RWPE2 (cell line): ENCODE measurements around the gene TMEM116.

Experiments used
- ATAC-seq: fragments of 200-7000 bp; cut with Tn5 transposase; 3 replicates; pipeline ENCODE4 v1.9.1; 2021; ENCODE audit warnings: low read depth
- DNase-seq: peaks from one replicate; pipeline ENCODE4 v3.0.0-alpha.2; 2020; ENCODE audit warnings: low spot score
- H3K27ac ChIP-seq: fragments of 450-650 bp; 2 replicates; pipeline ENCODE4 v1.5.1; 2017; ENCODE audit warnings: mild to moderate bottlenecking; ENCODE audit not compliant: poor library complexity, severe bottlenecking
- H3K27me3 ChIP-seq: fragments of 250-450 bp; sonication (Bioruptor Pico); 2 replicates; pipeline ENCODE4 v1.5.1; 2021; ENCODE audit warnings: mild to moderate bottlenecking, moderate library complexity; ENCODE audit not compliant: insufficient read depth, poor library complexity, severe bottlenecking
- H3K36me3 ChIP-seq: fragments of 250-450 bp; sonication (Bioruptor Pico); 2 replicates; pipeline ENCODE4 v1.5.1; 2020; ENCODE audit warnings: low read depth, mild to moderate bottlenecking, moderate library complexity
- H3K4me1 ChIP-seq: fragments of 250-450 bp; sonication (Bioruptor Pico); 2 replicates; pipeline ENCODE4 v1.5.1; 2021; ENCODE audit warnings: mild to moderate bottlenecking, moderate library complexity; ENCODE audit not compliant: insufficient read depth, poor library complexity, severe bottlenecking
- H3K4me3 ChIP-seq: fragments of 250-450 bp; sonication (Bioruptor Pico); 2 replicates; pipeline ENCODE4 v1.5.1; 2021; ENCODE audit warnings: mild to moderate bottlenecking, moderate library complexity; ENCODE audit not compliant: severe bottlenecking
- H3K9me3 ChIP-seq: fragments of 250-450 bp; sonication (Bioruptor Pico); 2 replicates; pipeline ENCODE4 v1.5.1; 2021; ENCODE audit warnings: mild to moderate bottlenecking, moderate library complexity; ENCODE audit not compliant: severe bottlenecking
- TF ChIP-seq, protein P1 (sequence below): fragments of 450-650 bp; IDR thresholded peaks from one replicate; pipeline ENCODE4 v1.5.1; 2017; ENCODE audit warnings: mild to moderate bottlenecking, moderate library complexity; ENCODE audit not compliant: poor library complexity, severe bottlenecking

Gene TMEM116

DNA sequence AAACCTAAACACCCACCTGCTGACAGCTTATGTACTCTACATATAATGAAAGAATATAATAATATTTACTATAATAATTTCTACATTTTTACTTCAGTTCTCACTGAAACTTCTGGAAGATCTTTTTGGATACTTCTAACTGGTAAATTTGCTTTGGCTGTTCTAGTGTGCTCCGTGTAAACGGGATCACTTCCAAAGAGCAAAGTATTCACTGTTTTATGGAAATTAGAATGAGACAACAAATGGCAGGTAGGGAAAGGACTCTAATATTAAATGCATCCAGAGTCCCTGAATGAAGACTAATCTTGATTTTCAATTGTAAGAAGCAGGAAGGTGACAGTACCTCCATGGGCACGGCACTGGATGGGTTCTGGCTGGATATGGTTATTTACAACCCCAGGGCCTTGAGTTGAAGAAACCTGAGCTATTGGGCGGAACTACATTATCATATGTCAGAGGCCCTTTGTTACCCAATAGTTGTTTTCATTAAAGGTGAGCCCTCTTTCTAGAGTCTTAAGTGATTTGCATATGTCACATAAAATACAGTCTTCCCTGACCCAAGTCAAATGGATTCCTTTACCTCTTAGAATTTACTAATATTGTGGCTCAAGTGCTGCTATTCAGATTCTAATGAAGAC, 10.9 kb upstream of the TMEM116 start:
- H3K36me3 ChIP-seq, result peaks cover 85% of the 10 kb centered on the region
- no peak for ATAC-seq

DNA sequence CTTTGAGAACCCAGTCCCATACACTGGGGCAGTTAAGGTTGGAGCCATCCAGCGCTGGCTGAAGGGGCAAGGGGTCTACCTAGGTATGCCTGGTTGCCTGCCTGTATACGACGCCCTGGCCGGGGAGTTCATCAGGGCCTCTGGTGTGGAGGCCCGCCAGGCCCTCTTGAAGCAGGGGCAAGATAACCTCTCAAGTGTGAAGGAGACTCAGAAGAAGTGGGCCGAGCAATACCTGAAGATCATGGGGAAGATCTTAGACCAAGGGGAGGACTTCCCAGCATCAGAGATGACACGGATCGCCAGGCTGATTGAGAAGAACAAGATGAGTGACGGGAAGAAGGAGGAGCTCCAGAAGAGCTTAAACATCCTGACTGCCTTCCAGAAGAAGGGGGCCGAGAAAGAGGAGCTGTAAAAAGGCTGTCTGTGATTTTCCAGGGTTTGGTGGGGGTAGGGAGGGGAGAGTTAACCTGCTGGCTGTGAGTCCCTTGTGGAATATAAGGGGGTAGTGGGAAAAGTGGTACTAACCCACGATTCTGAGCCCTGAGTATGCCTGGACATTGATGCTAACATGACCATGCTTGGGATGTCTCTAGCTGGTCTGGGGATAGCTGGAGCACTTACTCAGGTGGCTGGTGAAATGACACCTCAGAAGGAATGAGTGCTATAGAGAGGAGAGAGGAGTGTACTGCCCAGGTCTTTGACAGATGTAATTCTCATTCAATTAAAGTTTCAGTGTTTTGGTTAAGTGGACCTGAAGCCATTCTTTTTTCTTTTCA, 9.5 kb upstream of the TMEM116 start:
- H3K36me3 ChIP-seq, result peaks cover 75% of the 10 kb centered on the region
- H3K4me1 ChIP-seq, result peaks cover 16% of the 10 kb centered on the region
- no peak overlapping the region for H3K27ac ChIP-seq
- TF ChIP-seq, protein P1, sequence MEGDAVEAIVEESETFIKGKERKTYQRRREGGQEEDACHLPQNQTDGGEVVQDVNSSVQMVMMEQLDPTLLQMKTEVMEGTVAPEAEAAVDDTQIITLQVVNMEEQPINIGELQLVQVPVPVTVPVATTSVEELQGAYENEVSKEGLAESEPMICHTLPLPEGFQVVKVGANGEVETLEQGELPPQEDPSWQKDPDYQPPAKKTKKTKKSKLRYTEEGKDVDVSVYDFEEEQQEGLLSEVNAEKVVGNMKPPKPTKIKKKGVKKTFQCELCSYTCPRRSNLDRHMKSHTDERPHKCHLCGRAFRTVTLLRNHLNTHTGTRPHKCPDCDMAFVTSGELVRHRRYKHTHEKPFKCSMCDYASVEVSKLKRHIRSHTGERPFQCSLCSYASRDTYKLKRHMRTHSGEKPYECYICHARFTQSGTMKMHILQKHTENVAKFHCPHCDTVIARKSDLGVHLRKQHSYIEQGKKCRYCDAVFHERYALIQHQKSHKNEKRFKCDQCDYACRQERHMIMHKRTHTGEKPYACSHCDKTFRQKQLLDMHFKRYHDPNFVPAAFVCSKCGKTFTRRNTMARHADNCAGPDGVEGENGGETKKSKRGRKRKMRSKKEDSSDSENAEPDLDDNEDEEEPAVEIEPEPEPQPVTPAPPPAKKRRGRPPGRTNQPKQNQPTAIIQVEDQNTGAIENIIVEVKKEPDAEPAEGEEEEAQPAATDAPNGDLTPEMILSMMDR, result no peak
- no peak for DNase-seq
- ATAC-seq, result no peak
- H3K27me3 ChIP-seq, result no peaks in the 10 kb centered on the region
- H3K9me3 ChIP-seq, result no peaks in the 10 kb centered on the region
- H3K4me3 ChIP-seq, result no peak overlapping the region

More for the DNA sequence above, 10.9 kb upstream of the TMEM116 start:
- H3K4me1 ChIP-seq, result peaks cover 10% of the 10 kb centered on the region
- DNase-seq, result no peak
- H3K9me3 ChIP-seq, result no peaks in the 10 kb centered on the region
- H3K27me3 ChIP-seq, result no peaks in the 10 kb centered on the region
- no peak overlapping the region for H3K4me3 ChIP-seq
- no peak overlapping the region for H3K27ac ChIP-seq
- TF ChIP-seq, protein P1, result no peak

DNA sequence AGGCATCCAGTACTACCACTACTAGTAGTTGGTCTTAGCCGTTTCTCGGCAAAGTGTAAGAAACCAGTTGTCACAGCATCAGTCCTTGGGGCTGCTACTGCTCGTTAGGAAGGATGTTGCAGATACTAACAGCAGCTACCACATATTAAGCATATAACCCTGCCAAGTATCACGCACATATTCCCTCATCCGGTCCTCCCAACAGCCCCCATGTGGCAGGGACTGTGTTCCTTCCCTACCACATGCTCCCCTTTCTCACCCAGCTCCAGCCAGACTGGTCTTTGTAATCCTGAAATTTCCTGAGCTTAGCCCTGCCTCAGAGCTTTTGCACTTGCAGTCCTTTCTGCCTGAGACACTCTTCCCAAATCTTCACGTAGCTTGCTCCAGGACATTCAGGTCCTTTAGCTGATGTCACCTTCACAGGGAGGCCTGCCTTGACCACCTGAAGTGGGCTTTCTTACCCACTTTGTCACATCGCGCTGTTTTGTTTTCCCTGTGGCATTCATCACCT, 8.0 kb upstream of the TMEM116 start:
- Histone ChIP-seq H3K27me3 (no peaks in the 10 kb centered on the region), H3K36me3 (peaks cover 71% of the 10 kb centered on the region), H3K9me3 (no peaks in the 10 kb centered on the region), H3K4me3 (no peak overlapping the region), H3K4me1 (peaks cover 13% of the 10 kb centered on the region), H3K27ac (no peak overlapping the region)
- TF ChIP-seq, protein P1, result no peak
- ATAC-seq (no peak), DNase-seq (no peak)

DNA sequence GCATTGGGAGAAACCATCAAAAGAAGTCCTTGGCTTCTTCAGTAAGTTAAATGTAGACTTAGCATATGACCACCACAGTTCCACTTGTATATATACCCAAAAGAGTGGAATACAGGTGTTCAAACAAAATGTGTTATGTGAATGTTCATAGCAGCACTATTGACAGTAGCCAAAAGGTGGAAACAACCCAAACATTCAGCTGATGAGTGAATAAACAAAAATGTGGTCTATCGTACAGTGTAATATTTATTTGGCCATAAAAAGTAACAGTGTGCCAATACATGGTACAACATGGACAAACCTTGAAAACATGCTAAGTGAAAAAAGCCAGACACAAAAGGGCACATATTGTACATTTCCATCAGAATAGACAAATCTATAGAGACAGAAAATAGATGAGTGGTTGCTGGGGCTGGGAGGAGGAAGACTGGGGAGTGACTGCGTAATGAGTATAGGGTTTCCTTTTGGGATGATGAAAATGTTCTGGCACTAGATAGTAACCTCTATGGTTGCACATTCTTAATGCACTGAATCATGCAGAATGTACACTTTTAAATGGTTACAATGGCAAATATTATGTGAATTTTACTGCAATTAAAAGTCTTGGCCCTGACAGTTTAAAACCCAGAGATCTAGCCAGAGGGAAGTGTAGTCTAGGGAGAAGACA, 5.7 kb upstream of the TMEM116 start:
- peaks cover 18% of the 10 kb centered on the region for H3K4me1 ChIP-seq
- DNase-seq (no peak), ATAC-seq (peak; percentile 90)
- H3K27ac ChIP-seq, result peak overlapping the region; percentile 62
- no peaks in the 10 kb centered on the region for H3K9me3 ChIP-seq
- H3K36me3 ChIP-seq, result peaks cover 65% of the 10 kb centered on the region
- H3K27me3 ChIP-seq, result no peaks in the 10 kb centered on the region
- TF ChIP-seq, protein P1, result no peak
- no peak overlapping the region for H3K4me3 ChIP-seq
